HG02870 (cell line): ENCODE data around the gene THUMPD3.

Experiments used
- ATAC-seq: cut with Tn5 transposase; IDR thresholded peaks from one replicate; pipeline ENCODE4 v1.9.1; 2021; ENCODE audit warnings: mild to moderate bottlenecking, moderate library complexity; ENCODE audit not compliant: unreplicated experiment

The THUMPD3 gene

GRCh38 chr3:9362731-9363530 lies at the start of gene THUMPD3:
Gene THUMPD3 (plus strand): TSS chr3:9363054. CDS start chr3:9365069, 2,015 bp downstream.
- peak; percentile 92 for ATAC-seq

- ATAC-seq, result no peak
These were observed 48.1 kb upstream of the THUMPD3 start for GRCh38 chr3:9314796-9315195.

- ATAC-seq, result no peak
These were observed 45.9 kb upstream of the THUMPD3 start for GRCh38 chr3:9316881-9317361.

GRCh38 chr3:9322780-9323179 lies 40.1 kb upstream of the THUMPD3 start:
- no peak for ATAC-seq

GRCh38 chr3:9324944-9325343 lies 37.9 kb upstream of the THUMPD3 start:
- ATAC-seq, result peak; percentile 77

GRCh38 chr3:9327578-9327977 lies 35.3 kb upstream of the THUMPD3 start:
- ATAC-seq, result no peak

GRCh38 chr3:9330166-9330703 lies 32.6 kb upstream of the THUMPD3 start:
- no peak for ATAC-seq

- ATAC-seq, result no peak
These were observed 31.7 kb upstream of the THUMPD3 start for GRCh38 chr3:9331171-9331570.

GRCh38 chr3:9332250-9333030 lies 30.4 kb upstream of the THUMPD3 start:
- no peak for ATAC-seq

- no peak for ATAC-seq
These were observed 22.9 kb upstream of the THUMPD3 start for GRCh38 chr3:9339761-9340471.

GRCh38 chr3:9340472-9340902 lies 22.4 kb upstream of the THUMPD3 start:
- ATAC-seq, result no peak

GRCh38 chr3:9342696-9343095 lies 20.2 kb upstream of the THUMPD3 start:
- no peak for ATAC-seq

GRCh38 chr3:9343115-9343514 lies 19.7 kb upstream of the THUMPD3 start:
- ATAC-seq, result no peak

- ATAC-seq, result no peak
These were observed 17.8 kb upstream of the THUMPD3 start for GRCh38 chr3:9345041-9345440.

GRCh38 chr3:9346141-9346540 lies 16.7 kb upstream of the THUMPD3 start:
- ATAC-seq, result no peak

GRCh38 chr3:9347081-9347480 lies 15.8 kb upstream of the THUMPD3 start:
- ATAC-seq, result no peak

GRCh38 chr3:9347887-9348286 lies 15.0 kb upstream of the THUMPD3 start:
- ATAC-seq, result no peak

GRCh38 chr3:9349321-9350117 lies 13.3 kb upstream of the THUMPD3 start:
- no peak for ATAC-seq

- ATAC-seq, result no peak
These were observed 11.1 kb upstream of the THUMPD3 start for GRCh38 chr3:9351709-9352126.
